ENCODE data around the gene NDUFV1.
"Not testable (repeated sequence)": the region's sequence is repeated elsewhere in the genome, so short reads cannot be mapped to it uniquely, and the experiment has no call there.

Gene NDUFV1

GRCh38 chr11:67612751-67613150 is 6.0 kb downstream of the NDUFV1 start:
- DNase-seq, result no peak

GRCh38 chr11:67613313-67613959 is 6.7 kb downstream of the NDUFV1 start:
- DNase-seq, result no peak

- DNase-seq, result peak; percentile 55
These were observed 7.4 kb downstream of the NDUFV1 start for GRCh38 chr11:67613960-67614715.

GRCh38 chr11:67614730-67615714 is 8.3 kb downstream of the NDUFV1 start:
- DNase-seq, result no peak

- DNase-seq, result no peak
These were observed 9.1 kb downstream of the NDUFV1 start for GRCh38 chr11:67615728-67616430.

- DNase-seq, result no peak
These were observed 9.9 kb downstream of the NDUFV1 start for GRCh38 chr11:67616431-67617242.

- no peak for DNase-seq
These were observed 10.7 kb downstream of the NDUFV1 start for GRCh38 chr11:67617243-67617953.

GRCh38 chr11:67618901-67619659 is 12.3 kb downstream of the NDUFV1 start:
- DNase-seq, result not testable (repeated sequence)

- not testable (repeated sequence) for DNase-seq
These were observed 13.2 kb downstream of the NDUFV1 start for GRCh38 chr11:67619683-67620618.

GRCh38 chr11:67620621-67621020 is 13.9 kb downstream of the NDUFV1 start:
- DNase-seq, result not testable (repeated sequence)

- not testable (repeated sequence) for DNase-seq
These were observed 15.2 kb downstream of the NDUFV1 start for GRCh38 chr11:67621928-67622327.

GRCh38 chr11:67622905-67623304 is 16.2 kb downstream of the NDUFV1 start:
- DNase-seq, result not testable (repeated sequence)

GRCh38 chr11:67623795-67624194 is 17.1 kb downstream of the NDUFV1 start:
- DNase-seq, result not testable (repeated sequence)

GRCh38 chr11:67626131-67626833 is 19.5 kb downstream of the NDUFV1 start:
- DNase-seq, result not testable (repeated sequence)

GRCh38 chr11:67626970-67627369 is 20.2 kb downstream of the NDUFV1 start:
- DNase-seq, result no peak

GRCh38 chr11:67627441-67627811 is 20.7 kb downstream of the NDUFV1 start:
- DNase-seq, result no peak

- DNase-seq, result no peak
These were observed 21.3 kb downstream of the NDUFV1 start for GRCh38 chr11:67627812-67628624.

All from activated gamma-delta T cell (primary cell).